ENCODE data around the gene SNAPC4. TPM values are rescaled to one million over a fixed set of nuclear protein-coding genes. Genes with fewer than 3 reads are reported as not detected.
A peak's percentile ranks its signal among the peaks of the same experiment; 100 is the strongest.

The SNAPC4 gene
- total and polyA plus RNA-seq, 9 of the 15 experiments (the other 6 are each of a cell fraction or from before 2014, with no cell fraction given): 0.21 to 21.8 (median 8.8) TPM

- no peak for ATAC-seq
- no peaks in the 10 kb centered on the region for H4K20me1 ChIP-seq (replicated peaks; ENCODE audit: control insufficient read depth, insufficient read depth, low read length)
- H3K4me2 ChIP-seq (ENCODE audit: insufficient read depth, low read length): peak overlapping the region; percentile 95
- BruUV-seq (replicated peaks): no TSS peak
- peaks cover 76% of the 10 kb centered on the region; the same call in 2 of the 3 replicates for H3K36me3 ChIP-seq (ENCODE audit: control insufficient read depth, insufficient read depth, low read length)
- intact Hi-C loops (cut with micrococcal nuclease) (no loop called here), in situ Hi-C loops (cut with MboI) (no loop called here)
- ChIA-PET POLR2A (interaction anchor here (0.7 to 1.9 kb wide), 4 partner anchors 9 to 46 kb away, joined by 3 to 12 read pairs (median 4); partner anchors contain the start of gene DNLZ), CTCF (ENCODE audit: low intra/inter-chr PET ratio) (no interaction called here)
- peak overlapping the region; percentile 79 for H3K27ac ChIP-seq (ENCODE audit: extremely low read depth, low read depth, low read length)
- peaks cover 24% of the 10 kb centered on the region for H3K79me2 ChIP-seq (ENCODE audit: control insufficient read depth, insufficient read depth, low read length)
- H3K4me3 ChIP-seq: peak overlapping the region; percentile 55
- no peak for TF ChIP-seq ZNF41 (CRISPR knock-in tag; conservative IDR thresholded peaks at IDR 0.05)
- no peak for TF ChIP-seq ARHGAP35 (IDR thresholded peaks at IDR 0.05; ENCODE audit: partially characterized antibody)
- TF ChIP-seq, protein P1, sequence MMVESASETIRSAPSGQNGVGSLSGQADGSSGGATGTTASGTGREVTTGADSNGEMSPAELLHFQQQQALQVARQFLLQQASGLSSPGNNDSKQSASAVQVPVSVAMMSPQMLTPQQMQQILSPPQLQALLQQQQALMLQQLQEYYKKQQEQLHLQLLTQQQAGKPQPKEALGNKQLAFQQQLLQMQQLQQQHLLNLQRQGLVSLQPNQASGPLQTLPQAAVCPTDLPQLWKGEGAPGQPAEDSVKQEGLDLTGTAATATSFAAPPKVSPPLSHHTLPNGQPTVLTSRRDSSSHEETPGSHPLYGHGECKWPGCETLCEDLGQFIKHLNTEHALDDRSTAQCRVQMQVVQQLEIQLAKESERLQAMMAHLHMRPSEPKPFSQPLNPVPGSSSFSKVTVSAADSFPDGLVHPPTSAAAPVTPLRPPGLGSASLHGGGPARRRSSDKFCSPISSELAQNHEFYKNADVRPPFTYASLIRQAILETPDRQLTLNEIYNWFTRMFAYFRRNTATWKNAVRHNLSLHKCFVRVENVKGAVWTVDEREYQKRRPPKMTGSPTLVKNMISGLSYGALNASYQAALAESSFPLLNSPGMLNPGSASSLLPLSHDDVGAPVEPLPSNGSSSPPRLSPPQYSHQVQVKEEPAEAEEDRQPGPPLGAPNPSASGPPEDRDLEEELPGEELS (CRISPR knock-in tag; IDR thresholded peaks at IDR 0.05; ENCODE audit: borderline replicate concordance): no peak
- TF ChIP-seq KDM4B (IDR thresholded peaks at IDR 0.05; ENCODE audit: borderline replicate concordance in 2 of 2, low read depth in 1 of 2): no peak; a peak in 1 of 4 replicates
- no peak for TF ChIP-seq HLTF (IDR thresholded peaks at IDR 0.05)
- no peak for TF ChIP-seq ZNF764 (CRISPR knock-in tag; IDR thresholded peaks at IDR 0.05; ENCODE audit: low read depth)
- TF ChIP-seq SMAD3 (CRISPR knock-in tag; conservative IDR thresholded peaks at IDR 0.05): no peak
- TF ChIP-seq GATAD2B (IDR thresholded peaks at IDR 0.05; ENCODE audit: borderline replicate concordance): no peak
- no peak for DNase-seq (ENCODE audit: extremely low read depth in 1 of 4, low spot score in 3 of 4)
- H3K9me1 ChIP-seq (ENCODE audit: control insufficient read depth, insufficient read depth, low read length): no peaks in the 10 kb centered on the region
- peaks cover 9 to 86% of the 10 kb centered on the region in 2 experiments; a peak in 4 of 5 replicates for H3K4me1 ChIP-seq (replicated peaks in 1 of 2; ENCODE audit: control insufficient read depth in 2 of 2, insufficient read depth in 2 of 2, low read length in 2 of 2)
- peak overlapping the region; percentile 89 to 93 for H3K9ac ChIP-seq (ENCODE audit: insufficient read depth in 1 of 2, low read depth in 2 of 2, low read length in 2 of 2)
- peak overlapping the region; percentile 79; the same call in 1 of the 2 replicates for H2AFZ ChIP-seq (ENCODE audit: low read depth, low read length)
- 82% methylated on average over 8 of the region's 21 CpGs for WGBS (ENCODE audit: insufficient coverage, low coverage, missing lambda C conversion rate)
- no peaks in the 10 kb centered on the region for H3K27me3 ChIP-seq (ENCODE audit: control insufficient read depth in 2 of 2, insufficient read depth in 2 of 2, low read length in 2 of 2)
- FAIRE-seq: no peak
- H3K9me3 ChIP-seq (replicated peaks; ENCODE audit: control insufficient read depth, insufficient read depth, low read depth, low read length): no peaks in the 10 kb centered on the region
These were observed 28.0 kb downstream of the SNAPC4 start for GRCh38 chr9:136372006-136372405.
